Mesodermal cell (in vitro differentiated cells): ENCODE results near the gene POLR2L.
A peak's percentile ranks its signal among the peaks of the same experiment; 100 is the strongest.

Source experiments
- H3K27ac ChIP-seq: 2 replicates; pipeline ENCODE4 v1.7.0; 2013; ENCODE audit warnings: mild to moderate bottlenecking, low read depth, low read length, moderate library complexity; ENCODE audit not compliant: severe bottlenecking
- H3K36me3 ChIP-seq: 2 replicates; pipeline ENCODE4 v1.7.1; 2013; ENCODE audit warnings: mild to moderate bottlenecking, low read length, moderate library complexity; ENCODE audit not compliant: control insufficient read depth, insufficient read depth
- H3K4me1 ChIP-seq: one replicate; pipeline ENCODE4 v1.7.1; 2013; ENCODE audit warnings: mild to moderate bottlenecking, low read length; ENCODE audit not compliant: insufficient read depth, control insufficient read depth, poor library complexity, severe bottlenecking
- H3K4me3 ChIP-seq: 2 replicates; pipeline ENCODE4 v1.7.0; 2013; ENCODE audit warnings: low read length, control low read depth, mild to moderate bottlenecking; ENCODE audit not compliant: insufficient read depth, poor library complexity, severe bottlenecking; ENCODE audit errors: extremely low read depth
- H3K9me3 ChIP-seq: 2 replicates; pipeline ENCODE4 v1.7.1; 2013; ENCODE audit warnings: mild to moderate bottlenecking, low read length, moderate library complexity; ENCODE audit not compliant: control insufficient read depth
- WGBS, 2 experiments: methylation state at CpG; one replicate each; pipeline ENCODE4 v1.1.5; 2013; ENCODE audit warnings: missing lambda C conversion rate in 2 of 2; ENCODE audit not compliant: insufficient coverage in 2 of 2; 5-methylcytosine and 5-hydroxymethylcytosine counted together

POLR2L gene

DNA sequence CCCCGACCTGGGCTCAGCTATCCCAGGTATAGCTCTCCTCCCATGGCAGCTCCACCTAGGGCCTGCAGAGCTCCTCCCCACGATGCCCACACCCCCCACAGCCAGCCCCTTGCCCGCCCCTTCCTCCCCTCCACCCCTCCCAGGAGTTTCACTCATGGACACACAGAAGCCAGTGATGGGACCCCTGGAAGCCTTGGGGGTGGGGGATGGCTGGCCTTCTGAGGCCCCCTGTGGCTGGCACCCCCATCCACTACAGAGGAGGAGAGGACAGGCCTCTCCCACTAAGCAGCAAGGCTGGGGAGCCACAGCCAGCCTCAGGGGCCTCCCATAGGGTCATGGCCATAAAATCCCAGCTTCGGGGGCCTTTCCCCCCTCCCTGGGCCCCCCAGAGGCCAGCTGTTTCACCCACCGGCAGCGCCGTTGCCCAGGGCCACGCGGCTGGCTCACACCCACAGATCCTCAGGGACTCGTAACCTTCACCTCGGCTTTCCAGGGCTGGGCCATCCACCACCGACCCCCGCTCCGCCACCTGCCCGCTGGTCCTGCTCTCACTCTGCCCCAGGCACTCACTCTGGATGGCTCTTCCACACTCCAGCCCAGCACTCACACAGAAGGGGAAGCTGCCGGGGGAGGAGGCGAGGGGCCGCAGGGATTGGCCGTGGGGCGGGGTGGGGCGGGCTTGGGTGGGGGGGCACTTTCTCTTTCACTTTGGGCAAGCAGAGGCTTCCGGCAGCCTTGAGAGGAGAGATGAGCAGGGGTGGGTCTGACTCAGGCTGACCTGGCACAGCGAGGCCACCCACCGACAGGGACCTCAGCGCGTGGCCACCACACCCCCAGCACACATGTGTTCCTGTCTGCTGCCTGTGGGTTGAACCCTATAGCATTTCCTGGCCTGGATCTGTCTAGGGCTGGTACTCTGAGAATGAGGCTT is 46.4 kb downstream of the POLR2L start:
- H3K36me3 ChIP-seq, result peaks cover 43% of the 10 kb centered on the region
- H3K9me3 ChIP-seq, result no peaks in the 10 kb centered on the region
- H3K4me3 ChIP-seq, result peak overlapping the region; percentile 71
- WGBS, 2 experiments, result 59 to 60% methylated on average over 4 to 16 of the region's 26 CpGs
- no peak overlapping the region for H3K27ac ChIP-seq
- H3K4me1 ChIP-seq, result peaks cover 13% of the 10 kb centered on the region

GRCh38 chr11:794766-795633 is 47.3 kb downstream of the POLR2L start:
- Histone ChIP-seq H3K9me3 (no peaks in the 10 kb centered on the region), H3K36me3 (peaks cover 34% of the 10 kb centered on the region), H3K4me3 (no peak overlapping the region), H3K27ac (no peak overlapping the region), H3K4me1 (peaks cover 19% of the 10 kb centered on the region)
- WGBS, 2 experiments, result 93 to 95% methylated on average over 24 to 26 of the region's 38 CpGs

DNA sequence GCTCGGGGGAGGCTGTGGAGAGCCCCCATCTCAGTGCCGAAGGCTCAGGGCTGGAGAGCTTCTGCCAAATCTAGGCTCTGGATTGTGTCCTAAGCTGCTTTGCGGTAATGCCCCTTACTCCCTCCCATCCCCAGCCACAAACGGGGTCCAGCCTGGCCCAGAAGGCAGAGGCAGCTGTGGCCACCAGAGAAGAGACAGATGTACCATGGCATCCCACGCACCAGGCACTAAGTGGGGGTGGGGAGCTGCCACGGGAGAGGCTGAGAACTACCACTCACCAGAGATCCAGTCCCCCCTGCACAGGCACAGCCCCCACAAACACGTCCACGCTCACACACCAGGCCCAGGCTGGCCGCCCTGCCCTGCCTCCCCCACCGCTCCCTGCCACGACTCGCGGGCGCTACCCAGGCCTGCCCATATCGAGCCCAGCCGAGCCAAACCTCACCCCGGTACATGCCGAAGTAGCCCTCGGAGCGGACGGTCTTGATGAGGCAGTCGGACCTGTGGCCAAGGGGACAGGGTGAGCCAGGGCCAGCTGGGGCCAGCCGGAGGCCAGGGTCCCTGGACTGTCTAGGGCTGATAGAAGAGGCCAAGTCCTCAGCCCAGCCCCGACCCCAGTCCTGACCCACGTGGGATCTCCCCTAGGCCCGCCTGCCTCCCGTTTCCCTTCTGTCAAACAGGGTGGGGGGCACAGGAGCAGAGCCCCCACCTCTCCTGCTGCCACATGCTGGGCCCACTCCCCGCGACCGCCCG is 48.1 kb downstream of the POLR2L start:
- Histone ChIP-seq H3K36me3 (peaks cover 28% of the 10 kb centered on the region), H3K9me3 (no peaks in the 10 kb centered on the region), H3K4me1 (peaks cover 19% of the 10 kb centered on the region), H3K27ac (no peak overlapping the region), H3K4me3 (no peak overlapping the region)
- WGBS, 2 experiments, result 91 to 98% methylated on average over 26 to 29 of the region's 31 CpGs

DNA sequence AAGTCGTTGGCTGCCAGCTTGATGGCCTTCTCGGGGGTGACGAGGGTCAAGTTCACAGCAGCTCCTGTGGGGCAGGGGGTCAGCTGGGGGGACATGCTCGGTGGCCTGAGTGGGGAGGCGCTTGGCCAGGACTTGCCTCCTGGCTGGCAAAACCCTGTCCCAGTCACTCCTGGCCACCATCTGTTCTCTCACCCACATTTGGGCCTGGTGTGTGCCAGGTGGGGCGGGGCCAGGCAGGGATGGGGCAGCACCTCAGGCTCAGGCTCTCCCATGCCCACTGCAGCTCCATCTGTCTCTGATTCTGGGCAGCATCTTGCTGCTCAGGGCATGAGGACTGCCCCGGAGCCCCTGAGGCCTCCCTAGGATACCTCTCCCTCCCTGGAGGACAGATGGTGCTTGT is 48.8 kb downstream of the POLR2L start:
- no peak overlapping the region for H3K4me3 ChIP-seq
- peaks cover 24% of the 10 kb centered on the region for H3K36me3 ChIP-seq
- H3K27ac ChIP-seq, result no peak overlapping the region
- no peaks in the 10 kb centered on the region for H3K9me3 ChIP-seq
- H3K4me1 ChIP-seq, result peaks cover 19% of the 10 kb centered on the region
- WGBS, 2 experiments, result 80 to 84% methylated on average over 5 of the region's 7 CpGs

DNA sequence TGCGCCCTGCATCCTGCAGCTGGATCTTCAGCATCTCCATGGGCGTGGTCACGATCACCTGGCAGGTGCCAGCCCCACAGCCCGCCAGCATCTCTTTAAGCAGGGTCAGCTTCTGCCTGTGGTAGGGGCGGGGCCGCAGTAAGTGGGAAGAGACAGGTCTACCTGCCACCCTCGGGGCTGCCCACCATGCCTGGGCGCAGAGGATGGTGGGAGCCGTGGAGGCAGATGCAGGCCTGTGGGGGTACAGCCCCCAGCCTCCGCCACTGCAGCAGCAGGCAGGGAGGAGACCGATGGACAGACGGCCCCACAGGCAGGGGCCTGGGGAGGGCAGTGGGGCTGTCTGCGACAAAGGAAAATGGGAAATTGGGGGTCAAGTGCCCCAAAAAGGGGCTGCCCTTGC is 49.5 kb downstream of the POLR2L start:
- WGBS, 2 experiments, result 96% methylated on average over 10 to 12 of the region's 13 CpGs
- Histone ChIP-seq H3K36me3 (peaks cover 24% of the 10 kb centered on the region), H3K9me3 (no peaks in the 10 kb centered on the region), H3K4me1 (peaks cover 19% of the 10 kb centered on the region), H3K4me3 (no peak overlapping the region), H3K27ac (no peak overlapping the region)

DNA sequence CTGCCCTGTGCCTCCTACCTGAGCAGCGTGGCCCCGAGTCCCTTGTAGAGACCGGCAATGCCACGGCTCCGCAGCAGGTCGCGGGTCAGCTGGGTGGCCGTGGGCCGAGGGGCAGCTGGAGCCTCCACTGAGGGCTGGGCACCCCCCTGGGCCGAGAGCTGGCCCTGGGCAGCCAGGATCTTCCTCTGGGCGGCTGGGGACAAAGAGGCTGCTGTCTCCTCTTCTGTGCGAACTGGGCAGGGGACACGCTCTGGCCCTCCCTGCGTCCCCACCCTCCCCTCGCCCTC is 49.9 kb downstream of the POLR2L start:
- no peak overlapping the region for H3K4me3 ChIP-seq
- 87 to 97% methylated on average over 3 to 14 of the region's 15 CpGs for WGBS, 2 experiments

DNA sequence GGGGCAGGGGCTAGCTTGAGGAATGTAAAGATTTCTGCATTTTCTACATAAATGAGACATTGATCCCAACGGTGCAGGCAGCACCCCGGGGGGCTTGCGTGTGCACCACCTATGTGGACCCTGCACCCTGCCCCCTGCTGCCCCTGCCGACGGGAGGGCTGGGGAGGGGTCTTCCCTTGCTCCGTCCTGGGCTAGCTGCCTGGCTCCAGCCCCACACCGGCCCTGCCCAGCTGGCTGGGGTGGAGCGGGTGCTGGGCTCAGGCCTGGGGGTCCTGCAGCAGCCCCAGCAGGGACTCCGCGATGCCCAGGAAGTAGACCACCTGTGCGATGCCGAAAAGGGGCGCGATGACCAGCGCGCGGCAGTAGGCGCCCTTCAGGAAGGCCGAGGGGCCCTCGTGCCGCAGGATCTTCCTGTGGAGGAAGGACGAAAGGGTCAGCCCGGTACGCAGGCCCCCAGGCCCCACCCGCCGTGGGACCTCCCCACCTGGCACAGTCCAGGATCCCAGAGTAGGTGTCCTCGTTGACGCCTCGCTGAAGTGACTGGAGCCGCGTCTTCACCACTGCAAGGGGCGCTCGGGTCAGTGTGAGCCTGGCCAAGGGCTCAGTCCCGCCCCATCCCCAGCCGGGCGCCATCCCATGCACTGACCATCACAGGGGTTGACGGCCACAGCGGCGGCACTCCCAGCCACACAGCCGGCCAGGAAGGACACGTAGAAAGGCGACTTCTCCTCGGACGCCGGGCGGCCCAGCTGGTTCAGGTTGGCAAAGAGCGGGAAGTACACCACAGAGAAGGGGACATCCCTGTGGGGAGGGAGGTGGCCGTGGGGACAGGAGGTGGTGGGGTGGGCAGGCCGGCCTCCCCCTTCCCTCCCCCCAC is 50.4 kb downstream of the POLR2L start:
- Histone ChIP-seq H3K4me1 (peaks cover 17% of the 10 kb centered on the region), H3K4me3 (no peak overlapping the region), H3K9me3 (no peaks in the 10 kb centered on the region), H3K36me3 (peaks cover 24% of the 10 kb centered on the region), H3K27ac (no peak overlapping the region)
- 96 to 98% methylated on average over 43 to 47 of the region's 49 CpGs for WGBS, 2 experiments

More for the DNA sequence above, 49.9 kb downstream of the POLR2L start:
- no peaks in the 10 kb centered on the region for H3K9me3 ChIP-seq
- H3K27ac ChIP-seq, result no peak overlapping the region
- peaks cover 24% of the 10 kb centered on the region for H3K36me3 ChIP-seq
- peaks cover 19% of the 10 kb centered on the region for H3K4me1 ChIP-seq

DNA sequence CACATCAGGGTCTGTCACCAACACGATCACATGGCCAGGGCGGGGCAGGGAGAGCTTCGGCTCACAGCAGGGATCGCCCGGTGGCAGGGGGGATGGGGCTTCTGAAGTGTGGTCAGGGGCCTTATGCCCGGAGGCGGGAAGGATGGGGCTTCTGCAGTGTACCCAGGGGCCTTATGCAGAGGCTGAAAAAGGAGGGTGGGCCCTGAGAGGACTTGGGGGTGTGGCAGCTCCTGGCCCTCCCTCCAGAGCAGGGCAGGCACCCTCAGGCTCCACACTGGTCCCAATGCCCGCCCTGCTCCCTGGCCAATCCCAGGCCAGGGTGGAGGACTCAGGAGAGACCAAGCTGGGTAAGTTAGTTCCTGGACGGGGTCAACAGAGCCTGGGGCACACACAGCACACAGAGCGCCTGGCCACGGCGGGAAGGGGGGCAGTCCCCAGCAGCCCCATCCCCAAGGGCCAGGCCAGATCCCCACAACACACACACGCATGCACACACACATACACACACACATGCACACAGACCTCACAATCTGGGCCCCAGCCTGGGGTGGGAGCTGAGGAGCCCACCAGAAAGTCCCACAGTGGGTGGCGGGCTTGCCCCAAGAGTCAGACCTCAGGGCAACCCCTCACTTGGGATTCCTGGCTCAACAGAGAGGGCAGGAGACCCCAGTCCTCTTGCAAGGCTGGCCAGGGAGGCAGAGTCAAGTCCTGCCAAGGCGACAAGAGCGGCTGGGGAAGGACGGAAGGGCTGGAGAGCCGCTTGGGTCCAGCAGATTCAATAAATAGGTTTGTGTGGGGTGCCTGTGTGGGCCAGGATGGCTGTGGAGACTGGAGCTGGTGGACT is 51.4 kb downstream of the POLR2L start:
- 71 to 74% methylated on average over 13 to 15 of the region's 18 CpGs for WGBS, 2 experiments
- Histone ChIP-seq H3K9me3 (no peaks in the 10 kb centered on the region), H3K36me3 (peaks cover 24% of the 10 kb centered on the region), H3K4me1 (peaks cover 9% of the 10 kb centered on the region), H3K4me3 (no peak overlapping the region), H3K27ac (no peak overlapping the region)

- WGBS, 2 experiments, result 31 to 32% methylated on average over 10 to 32 of the region's 44 CpGs
- peaks cover 6% of the 10 kb centered on the region for H3K4me1 ChIP-seq
- peaks cover 24% of the 10 kb centered on the region for H3K36me3 ChIP-seq
- no peaks in the 10 kb centered on the region for H3K9me3 ChIP-seq
- H3K4me3 ChIP-seq, result no peak within 1 kb of the TSS
- no peak within 1 kb of the TSS for H3K27ac ChIP-seq
Observed at GRCh38 chr11:789943-790342, 52.4 kb downstream of the POLR2L start, which contains the start of gene CEND1. CEND1 (minus strand) TSS chr11:790090; CDS start chr11:788576, 1,514 bp downstream.
